GM23248 (cell line): Measurements from ENCODE around the gene PLEKHG4B. TPM values are rescaled to one million over a fixed set of nuclear protein-coding genes. Genes with fewer than 3 reads are reported as not detected.

Source experiments
- DNase-seq: peaks from one replicate; pipeline ENCODE4 v3.0.0-alpha.2; 2015
- H2AFZ ChIP-seq: fragments of 200-600 bp; sonication (generic); 2 replicates; pipeline ENCODE4 v1.6.1; 2016; ENCODE audit warnings: antibody characterized with exemption
- H3F3A ChIP-seq: fragments of 200-600 bp; sonication (generic); 2 replicates; pipeline ENCODE4 v1.6.1; 2016; ENCODE audit warnings: mild to moderate bottlenecking, antibody characterized with exemption, mixed run types; ENCODE audit not compliant: insufficient read depth
- H3K27ac ChIP-seq: fragments of 200-600 bp; sonication (generic); 2 replicates; pipeline ENCODE4 v1.5.1; 2016; ENCODE audit warnings: mild to moderate bottlenecking
- H3K27me3 ChIP-seq: fragments of 200-600 bp; sonication (generic); replicated peaks from 2 replicates; pipeline ENCODE4 v1.6.1; 2016; ENCODE audit warnings: mild to moderate bottlenecking; ENCODE audit not compliant: insufficient read depth
- H3K36me3 ChIP-seq: fragments of 200-600 bp; sonication (generic); 2 replicates; pipeline ENCODE4 v1.6.1; 2016; ENCODE audit warnings: low read depth, mild to moderate bottlenecking
- H3K4me1 ChIP-seq: fragments of 200-600 bp; sonication (generic); 2 replicates; pipeline ENCODE4 v1.6.1; 2016; ENCODE audit warnings: mild to moderate bottlenecking; ENCODE audit not compliant: insufficient read depth
- H3K4me2 ChIP-seq: fragments of 200-600 bp; sonication (generic); one replicate; pipeline ENCODE4 v1.6.1; 2016; ENCODE audit warnings: mild to moderate bottlenecking; ENCODE audit not compliant: unreplicated experiment
- H3K4me3 ChIP-seq: fragments of 200-600 bp; sonication (generic); 2 replicates; pipeline ENCODE4 v1.5.1; 2016; ENCODE audit warnings: mild to moderate bottlenecking
- H3K79me2 ChIP-seq: fragments of 200-600 bp; sonication (generic); 2 replicates; pipeline ENCODE4 v1.6.1; 2016; ENCODE audit warnings: mild to moderate bottlenecking; ENCODE audit not compliant: insufficient read depth
- H3K9ac ChIP-seq: fragments of 200-600 bp; sonication (generic); 2 replicates; pipeline ENCODE4 v1.6.1; 2016; ENCODE audit warnings: mild to moderate bottlenecking
- H3K9me2 ChIP-seq: fragments of 200-600 bp; sonication (generic); 2 replicates; pipeline ENCODE4 v1.6.1; 2016; ENCODE audit warnings: mixed run types, mild to moderate bottlenecking, moderate library complexity; ENCODE audit not compliant: insufficient read depth
- H3K9me3 ChIP-seq: fragments of 200-600 bp; sonication (generic); one replicate; pipeline ENCODE4 v1.6.1; 2017; ENCODE audit warnings: low read depth
- H4K20me1 ChIP-seq: fragments of 200-600 bp; sonication (generic); 2 replicates; pipeline ENCODE4 v1.6.0; 2016; ENCODE audit not compliant: insufficient read depth
- EZH2 ChIP-seq: fragments of 200-600 bp; sonication (generic); IDR thresholded peaks from 2 replicates; pipeline ENCODE4 v1.6.1; 2018; ENCODE audit warnings: antibody characterized with exemption, mild to moderate bottlenecking; ENCODE audit not compliant: insufficient read depth, poor library complexity, severe bottlenecking
- EZH2phosphoT487 ChIP-seq: fragments of 200-600 bp; sonication (generic); IDR thresholded peaks from 2 replicates; pipeline ENCODE4 v1.6.1; 2018; ENCODE audit warnings: antibody characterized with exemption, moderate library complexity, mild to moderate bottlenecking, low read depth; ENCODE audit not compliant: insufficient read depth
- WGBS, 2 experiments: methylation state at CpG; one replicate each; pipeline ENCODE4 v1.1.6; 2015 to 2017; ENCODE audit warnings: low lambda C conversion rate in 2 of 2, low coverage in 1 of 2; ENCODE audit errors: missing lambda C conversion rate in 2 of 2; 5-methylcytosine and 5-hydroxymethylcytosine counted together
- in situ Hi-C: fragments of 300-500 bp; cut with MboI; formaldehyde crosslinking; loops from 2 replicates; pipeline ENCODE4 v1.15.0; 2020
- polyA plus RNA-seq: library from polyadenylated mRNA; unstranded; fragments of >200 nt; fragmentation: Nextera tagmentation; extraction: Ambion mirVana; gene quantifications from 2 replicates; pipeline ENCODE4 v1.2.1, GENCODE V29; 2016
- total RNA-seq: library from RNA; depleted of rRNA; stranded (reverse); fragments of >200 nt; shearing (Covaris generic); gene quantifications from 2 replicates; pipeline ENCODE4 v1.2.3, GENCODE V29; 2014

PLEKHG4B gene
- total and polyA plus RNA-seq, 2 experiments from 2014 or later = not detected

DNA sequence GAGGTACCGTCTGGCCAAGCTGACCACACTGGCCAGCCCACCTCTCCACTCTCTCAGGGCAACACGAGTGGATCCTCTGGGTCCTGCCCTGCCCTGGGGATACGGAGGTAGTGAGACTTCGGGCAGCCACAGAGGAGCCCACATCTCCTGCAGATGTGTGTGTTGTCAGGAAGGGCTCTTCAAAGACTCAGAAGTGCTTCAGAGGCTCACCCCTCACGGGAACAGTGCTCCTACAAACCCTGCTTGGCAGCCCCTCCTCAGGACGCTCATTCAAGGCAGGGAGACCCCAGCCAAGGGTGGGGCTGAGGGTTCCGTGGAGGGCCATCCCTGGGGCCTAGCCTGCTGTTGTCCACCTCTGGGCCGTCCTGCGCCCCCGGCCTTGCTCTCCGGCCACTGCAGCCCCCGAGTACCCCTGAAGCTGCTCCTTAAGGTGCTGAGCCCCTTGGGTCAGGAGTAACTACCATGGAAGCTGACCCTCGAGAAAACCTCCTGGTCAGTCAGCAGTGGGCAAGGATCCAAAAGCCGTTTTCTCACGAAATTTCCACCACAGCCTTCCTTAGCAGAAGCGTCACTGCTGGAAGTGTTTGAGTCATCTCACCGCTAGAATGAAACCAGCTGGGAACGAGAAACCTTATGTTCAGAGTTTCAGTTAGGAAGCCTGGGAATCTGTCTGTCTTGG, 76.2 kb downstream of the PLEKHG4B start:
- Histone ChIP-seq H3K36me3 (no peaks in the 10 kb centered on the region), H3K4me1 (peaks cover 16% of the 10 kb centered on the region), H2AFZ (no peak overlapping the region), H3K27ac (peak overlapping the region; percentile 87), H3K9ac (peak overlapping the region; percentile 65), H3K27me3 (peaks cover 5% of the 10 kb centered on the region), H4K20me1 (no peaks in the 10 kb centered on the region), H3K9me3 (no peaks in the 10 kb centered on the region), H3K4me2 (peak overlapping the region; percentile 59), H3K79me2 (no peaks in the 10 kb centered on the region), H3F3A (peaks cover 9% of the 10 kb centered on the region; the same call in 1 of the 2 replicates), H3K4me3 (peak overlapping the region; percentile 30; the same call in 1 of the 2 replicates), H3K9me2 (no peaks in the 10 kb centered on the region)
- WGBS, 2 experiments = 37 to 41% methylated on average over 18 of the region's 18 CpGs
- TF ChIP-seq EZH2 (no peak), EZH2phosphoT487 (no peak)
- in situ Hi-C loops = no loop called here
- DNase-seq = peak; percentile 97

GRCh38 chr5:169071-169727, 77.2 kb downstream of the PLEKHG4B start:
- 73 to 77% methylated on average over 32 of the region's 32 CpGs for WGBS, 2 experiments
- TF ChIP-seq EZH2phosphoT487 = no peak
- TF ChIP-seq EZH2 = no peak
- in situ Hi-C loops = no loop called here

GRCh38 chr5:169728-170094, 77.7 kb downstream of the PLEKHG4B start:
- H3F3A ChIP-seq = peaks cover 9% of the 10 kb centered on the region; the same call in 1 of the 2 replicates
- peaks cover 16% of the 10 kb centered on the region for H3K4me1 ChIP-seq
- H3K36me3 ChIP-seq = no peaks in the 10 kb centered on the region
- no peak overlapping the region for H3K4me3 ChIP-seq
- no peak for DNase-seq
- no peak overlapping the region for H2AFZ ChIP-seq
- TF ChIP-seq EZH2phosphoT487 (no peak), EZH2 (no peak)
- H4K20me1 ChIP-seq = no peaks in the 10 kb centered on the region
- in situ Hi-C loops = no loop called here
- no peak overlapping the region for H3K4me2 ChIP-seq
- H3K27me3 ChIP-seq = peaks cover 5% of the 10 kb centered on the region
- no peaks in the 10 kb centered on the region for H3K9me2 ChIP-seq
- H3K9me3 ChIP-seq = no peaks in the 10 kb centered on the region
- H3K9ac ChIP-seq = no peak overlapping the region
- WGBS, 2 experiments = 79 to 81% methylated on average over 12 of the region's 12 CpGs
- no peaks in the 10 kb centered on the region for H3K79me2 ChIP-seq
- no peak overlapping the region for H3K27ac ChIP-seq

More at GRCh38 chr5:169071-169727, 77.2 kb downstream of the PLEKHG4B start:
- Histone ChIP-seq H4K20me1 (no peaks in the 10 kb centered on the region), H3K9me3 (no peaks in the 10 kb centered on the region), H3F3A (peaks cover 9% of the 10 kb centered on the region; the same call in 1 of the 2 replicates), H3K27ac (peak overlapping the region; percentile 87), H3K4me3 (no peak overlapping the region), H3K4me2 (peak overlapping the region; percentile 59), H3K9ac (peak overlapping the region; percentile 65), H3K4me1 (peaks cover 16% of the 10 kb centered on the region), H2AFZ (no peak overlapping the region), H3K36me3 (no peaks in the 10 kb centered on the region), H3K9me2 (no peaks in the 10 kb centered on the region), H3K27me3 (peaks cover 5% of the 10 kb centered on the region), H3K79me2 (no peaks in the 10 kb centered on the region)
- no peak for DNase-seq

DNA sequence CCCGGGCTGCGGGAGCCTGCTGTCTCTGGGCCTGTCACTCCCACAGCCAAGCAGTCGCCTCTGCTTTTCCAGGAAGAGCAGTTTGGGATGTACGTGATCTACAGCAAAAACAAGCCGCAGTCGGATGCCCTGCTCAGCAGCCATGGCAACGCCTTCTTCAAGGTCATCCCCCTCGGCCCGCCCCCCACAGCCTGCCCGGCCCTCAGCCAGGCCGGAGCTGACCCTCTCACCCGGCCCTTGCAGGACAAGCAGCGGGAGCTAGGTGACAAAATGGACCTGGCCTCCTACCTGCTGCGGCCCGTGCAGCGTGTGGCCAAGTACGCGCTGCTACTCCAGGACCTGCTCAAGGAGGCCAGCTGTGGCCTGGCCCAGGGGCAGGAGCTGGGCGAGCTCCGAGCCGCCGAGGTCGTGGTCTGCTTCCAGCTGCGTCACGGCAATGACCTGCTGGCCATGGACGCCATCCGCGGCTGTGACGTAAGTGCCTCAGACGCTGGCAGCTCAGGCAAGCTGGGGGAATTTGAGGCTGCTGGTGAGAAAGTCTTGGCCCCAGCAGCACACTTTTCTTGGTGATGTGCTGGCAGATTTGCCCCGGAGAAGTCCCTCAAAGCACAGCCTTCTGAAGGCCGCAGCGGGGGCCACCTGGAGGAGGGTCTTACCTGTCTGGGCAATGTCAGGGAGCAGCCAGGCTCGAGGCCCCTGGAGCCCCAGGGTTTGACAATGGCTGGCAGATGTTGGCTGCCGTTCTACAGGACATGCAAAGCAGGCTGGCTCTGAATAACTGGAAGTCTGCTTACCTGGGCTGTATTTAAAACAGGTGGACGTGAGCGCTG, 79.2 kb downstream of the PLEKHG4B start:
- in situ Hi-C loops = no loop called here
- H3K27me3 ChIP-seq = peaks cover 5% of the 10 kb centered on the region
- H3K4me2 ChIP-seq = no peak overlapping the region
- H3K36me3 ChIP-seq = no peaks in the 10 kb centered on the region
- H4K20me1 ChIP-seq = no peaks in the 10 kb centered on the region
- H3K27ac ChIP-seq = no peak overlapping the region
- no peak overlapping the region for H3K9ac ChIP-seq
- H3K79me2 ChIP-seq = no peaks in the 10 kb centered on the region
- peaks cover 16% of the 10 kb centered on the region for H3K4me1 ChIP-seq
- TF ChIP-seq EZH2 = no peak
- no peak for TF ChIP-seq EZH2phosphoT487
- no peaks in the 10 kb centered on the region for H3K9me2 ChIP-seq
- no peak overlapping the region for H3K4me3 ChIP-seq
- WGBS, 2 experiments = 79 to 81% methylated on average over 32 to 37 of the region's 37 CpGs
- DNase-seq = no peak
- no peak overlapping the region for H2AFZ ChIP-seq
- H3F3A ChIP-seq = peaks cover 9% of the 10 kb centered on the region; the same call in 1 of the 2 replicates
- H3K9me3 ChIP-seq = no peaks in the 10 kb centered on the region
